ENCODE measurements around the gene ZBTB8OS. TPM values are rescaled to one million over a fixed set of nuclear protein-coding genes. Genes with fewer than 3 reads are reported as not detected.
"Not testable (repeated sequence)": the region's sequence is repeated elsewhere in the genome, so short reads cannot be mapped to it uniquely, and the experiment has no call there.

The ZBTB8OS gene
- total RNA-seq, 1 donor from 2014 or later, result 36.4 TPM

DNA sequence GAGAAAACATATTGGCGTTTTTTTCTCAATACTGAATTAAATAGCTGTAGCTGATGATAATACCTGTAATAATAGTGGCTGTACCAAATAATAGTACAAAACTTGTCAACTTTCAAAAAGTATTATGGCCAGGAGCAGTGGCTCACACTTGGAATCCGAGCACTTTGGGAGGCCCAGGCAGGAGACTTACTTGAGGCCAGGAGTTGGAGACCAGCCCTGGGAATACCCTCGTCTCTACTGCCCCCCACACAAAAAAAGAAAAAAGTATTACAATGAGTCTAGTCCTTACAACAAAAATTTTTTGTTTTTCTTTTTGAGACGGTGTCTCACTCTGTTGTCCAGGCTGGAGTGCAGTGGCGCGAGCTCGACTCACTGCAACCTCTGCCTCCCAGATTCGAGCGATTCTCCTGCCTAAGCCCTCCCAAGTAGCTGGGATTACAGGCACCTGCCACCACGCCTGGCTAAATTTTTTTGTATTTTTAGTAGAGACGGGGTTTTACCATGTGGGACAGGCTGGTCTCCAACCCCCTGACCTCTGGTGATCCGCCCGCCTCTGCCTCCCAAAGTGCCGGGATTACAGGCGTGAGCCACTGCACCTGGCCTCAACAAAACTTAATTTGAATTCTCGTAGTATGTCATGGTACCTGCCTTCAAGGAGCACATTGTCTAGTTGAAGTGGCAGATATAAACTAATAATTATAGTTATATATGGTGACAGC lies 2.1 kb upstream of the ZBTB8OS start:
- ATAC-seq, result no peak
- intact Hi-C loops (cut with DNase I), result no loop called here
- no peak for DNase-seq (ENCODE audit: missing footprints)

- ATAC-seq, result peak; percentile 5
- intact Hi-C loops (cut with DNase I), result no loop called here
Observed at GRCh38 chr1:32651461-32652073, 1.2 kb upstream of the ZBTB8OS start.

DNA sequence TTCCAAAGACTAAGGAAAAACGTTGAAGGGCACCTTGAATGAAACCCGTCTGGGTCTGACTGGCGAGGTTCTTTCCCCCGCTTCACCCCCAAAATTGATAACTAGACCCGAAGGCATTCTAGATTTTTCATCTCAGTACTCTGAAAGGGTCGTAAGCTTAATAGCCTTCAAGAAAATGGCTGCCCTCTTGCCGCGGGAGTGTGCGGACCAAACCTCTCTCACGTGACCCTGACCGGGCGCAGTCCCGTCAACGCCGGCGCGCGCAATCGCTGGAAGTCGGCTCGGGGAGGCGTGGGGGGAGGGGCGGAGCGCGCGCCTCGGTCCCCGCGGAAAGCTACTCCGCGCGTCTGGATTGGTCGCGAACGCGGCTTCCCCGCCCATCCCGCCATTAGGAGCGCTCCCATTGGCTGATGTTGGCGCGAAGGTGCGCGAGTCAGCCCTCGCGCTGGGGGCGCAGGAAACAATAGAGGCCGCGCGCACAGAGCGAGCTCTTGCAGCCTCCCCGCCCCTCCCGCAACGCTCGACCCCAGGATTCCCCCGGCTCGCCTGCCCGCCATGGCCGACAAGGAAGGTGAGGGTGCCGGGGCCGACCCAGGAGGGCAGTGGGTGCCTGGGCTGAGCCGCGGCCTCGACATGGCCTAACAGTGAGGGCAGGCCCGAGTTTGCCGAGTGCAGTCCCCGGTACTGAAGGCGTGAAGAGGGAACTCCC lies 556 bp upstream of the ZBTB8OS start, which contains the start of gene RBBP4:
Gene RBBP4, plus strand, starts transcription at position 457 of the 709 bp plus-strand sequence. Its CDS starts 99 bp downstream, at position 556.
- ATAC-seq (peak; percentile 97), DNase-seq (ENCODE audit: missing footprints) (peak; percentile 99)
- intact Hi-C loops (cut with DNase I), result no loop called here

More at GRCh38 chr1:32651461-32652073, 1.2 kb upstream of the ZBTB8OS start:
- DNase-seq (ENCODE audit: missing footprints), result no peak

DNA sequence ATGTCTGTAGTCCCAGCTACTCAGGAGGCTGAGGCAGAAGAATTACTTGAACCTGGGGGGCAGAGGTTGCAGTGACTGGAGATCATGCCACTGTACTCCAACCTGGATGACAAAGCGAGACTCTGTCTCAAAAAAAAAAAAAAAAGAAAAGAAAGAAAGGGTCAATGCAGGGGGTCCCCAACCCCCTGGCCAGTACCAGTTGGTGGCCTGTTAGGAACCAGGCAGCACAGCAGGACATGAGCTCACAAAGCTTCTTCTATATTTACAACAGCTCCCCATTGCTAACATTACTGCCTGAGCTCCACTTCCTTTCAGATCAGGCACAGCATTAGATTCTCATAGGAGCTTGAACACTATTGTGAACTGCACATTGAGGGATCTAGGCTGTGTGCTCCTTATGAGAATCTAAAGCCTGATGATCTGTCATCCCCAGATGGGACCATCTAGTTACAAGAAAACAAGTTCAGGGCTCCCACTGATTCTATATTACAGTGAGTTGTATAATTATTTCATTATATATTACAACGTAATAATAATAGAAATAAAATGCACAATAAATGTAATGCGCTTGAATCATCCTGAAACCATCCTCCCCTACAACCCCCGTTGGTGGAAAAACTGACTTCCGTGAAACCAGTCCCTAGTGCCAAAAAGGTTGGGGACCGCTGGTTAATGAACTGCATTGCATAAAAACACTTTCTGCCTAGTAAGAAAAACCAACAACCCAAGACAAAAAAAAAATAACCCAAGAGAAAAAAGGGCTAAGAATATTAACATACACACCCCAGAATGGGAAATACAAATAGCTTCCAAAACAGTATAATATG lies 2.8 kb downstream of the ZBTB8OS start:
- intact Hi-C loops (cut with DNase I), result no loop called here
- no peak for ATAC-seq
- no peak for DNase-seq (ENCODE audit: missing footprints)

DNA sequence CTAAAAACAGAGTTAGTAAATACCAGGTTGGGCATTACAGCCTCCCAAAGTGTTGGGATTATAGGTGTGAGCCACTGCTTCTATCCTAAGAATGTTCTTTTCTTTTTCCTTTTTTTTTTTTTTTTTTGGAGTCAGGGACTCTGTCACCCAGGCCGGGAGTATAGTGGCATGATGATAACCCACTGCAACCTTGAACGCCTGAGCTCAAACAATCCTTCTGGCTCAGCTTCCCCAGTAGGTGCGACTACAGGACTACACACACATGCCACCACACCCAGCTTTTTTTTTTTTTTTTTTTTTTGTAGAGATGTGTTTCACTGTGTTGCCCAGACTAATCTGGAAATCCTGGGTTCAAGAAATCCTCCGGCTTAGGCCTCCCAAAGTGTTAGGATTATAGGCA lies 5.9 kb downstream of the ZBTB8OS start:
- intact Hi-C loops (cut with DNase I), result no loop called here
- ATAC-seq, result no peak
- DNase-seq (ENCODE audit: missing footprints), result no peak

DNA sequence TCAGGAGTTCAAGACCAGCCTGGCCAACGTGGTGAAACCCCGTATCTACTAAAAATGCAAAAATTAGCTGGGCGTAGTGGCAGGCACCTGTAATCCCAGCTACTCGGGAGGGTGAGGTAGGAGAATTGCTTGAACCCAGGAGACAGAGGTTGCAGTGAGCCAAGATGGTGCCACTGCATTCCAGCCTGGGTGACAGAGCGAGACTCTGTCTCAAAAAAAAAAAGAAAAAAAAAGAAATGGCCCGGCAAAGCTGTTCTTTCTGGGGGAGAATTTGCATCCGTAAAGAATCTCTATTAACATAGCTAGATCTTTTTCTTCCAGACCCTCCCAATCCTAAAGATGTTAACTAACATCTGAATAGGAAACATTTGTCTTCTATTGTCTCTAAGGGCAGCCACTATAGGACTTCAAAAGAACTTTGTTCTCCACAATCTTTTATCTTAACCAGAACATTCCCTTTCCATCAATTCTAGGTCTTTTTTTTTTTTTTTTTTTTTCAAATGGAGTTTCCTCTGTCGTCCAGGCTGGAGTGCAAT lies 8.0 kb downstream of the ZBTB8OS start:
- intact Hi-C loops (cut with DNase I); DNase-seq (ENCODE audit: missing footprints); ATAC-seq: not testable (repeated sequence)

DNA sequence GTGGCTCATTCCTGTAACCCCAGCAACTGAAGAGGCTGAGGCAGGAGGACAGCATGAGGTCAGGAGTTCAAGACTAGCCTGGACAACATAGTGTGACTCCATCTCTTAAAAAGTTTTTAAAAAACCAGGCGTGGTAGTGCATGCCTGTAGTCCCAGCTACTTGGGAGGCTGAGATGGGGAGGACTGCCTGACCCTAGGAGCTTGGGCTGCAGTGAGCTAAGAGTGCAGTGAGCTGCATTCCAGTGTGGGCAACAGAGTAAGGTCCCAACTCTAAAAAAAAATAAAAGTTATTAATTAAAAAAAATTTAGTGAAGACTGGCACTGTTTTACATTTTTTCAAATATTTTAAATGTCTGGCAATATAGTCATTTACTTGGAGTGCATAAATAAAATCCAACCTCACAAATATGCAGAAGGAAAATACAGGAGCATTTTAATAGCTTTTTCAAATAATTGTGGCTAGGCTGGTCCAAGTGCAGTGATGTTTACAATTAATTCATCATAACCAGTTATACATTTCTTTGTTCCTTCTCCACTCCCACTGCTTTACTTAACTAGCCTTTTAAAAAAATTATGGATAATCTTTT lies 10.8 kb downstream of the ZBTB8OS start:
- ATAC-seq, result no peak
- DNase-seq (ENCODE audit: missing footprints), result no peak
- intact Hi-C loops (cut with DNase I), result no loop called here

DNA sequence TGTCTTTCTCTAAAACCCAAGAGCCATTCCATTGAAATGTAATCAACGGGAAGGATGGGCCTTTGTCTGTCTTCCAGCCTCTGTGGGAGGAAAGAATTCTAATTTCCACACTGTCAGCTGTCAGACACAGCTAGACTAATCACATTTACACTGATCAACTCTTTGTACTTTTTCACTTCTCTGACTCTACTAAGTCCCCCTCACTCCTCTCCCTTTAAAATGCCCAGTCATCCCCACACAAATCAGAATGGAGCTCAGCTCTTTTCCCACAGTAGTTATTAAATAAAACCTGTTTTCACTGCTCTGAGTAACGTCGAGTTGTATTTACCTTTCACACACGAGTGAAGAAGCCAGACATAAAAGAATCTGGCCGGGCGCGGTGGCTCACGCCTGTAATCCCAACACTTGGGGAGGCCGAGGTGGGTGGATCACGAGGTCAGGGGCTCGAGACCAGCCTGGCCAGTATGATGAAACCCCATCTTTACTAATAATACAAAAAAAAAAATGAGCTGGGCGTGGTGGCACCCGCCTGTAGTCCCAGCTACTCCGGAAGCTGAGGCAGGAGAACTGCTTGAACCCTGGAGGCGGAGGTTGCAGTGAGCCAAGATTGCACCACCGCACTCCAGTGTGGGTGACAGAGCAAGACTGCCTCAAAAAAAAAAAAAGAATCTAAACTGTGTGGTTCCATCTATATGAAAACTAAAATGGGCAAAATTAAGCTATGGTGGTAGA lies 13.3 kb downstream of the ZBTB8OS start:
- ATAC-seq (no peak), DNase-seq (ENCODE audit: missing footprints) (no peak)
- intact Hi-C loops (cut with DNase I), result no loop called here

- intact Hi-C loops (cut with DNase I), result no loop called here
- DNase-seq (ENCODE audit: missing footprints), result no peak
- no peak for ATAC-seq
Observed at GRCh38 chr1:32635508-32636277, 14.7 kb downstream of the ZBTB8OS start.

DNA sequence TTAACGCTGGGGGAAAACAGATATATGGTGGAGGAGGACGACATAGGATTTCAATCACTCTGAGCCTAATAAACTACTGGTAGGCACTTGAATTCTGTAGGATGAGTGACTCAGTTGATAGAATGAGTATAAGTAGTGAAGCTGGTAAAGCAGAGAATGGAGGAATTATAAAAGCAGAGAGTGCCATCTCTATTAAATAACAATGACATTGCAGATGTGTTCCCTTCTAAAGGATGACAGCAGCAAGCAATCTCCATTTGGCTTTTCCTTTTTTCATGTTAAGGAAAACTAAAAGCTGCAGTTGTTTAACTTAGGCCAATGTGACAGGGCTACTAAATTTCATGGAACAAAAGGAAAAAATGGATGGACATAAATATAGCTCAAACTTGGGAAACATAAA lies 17.5 kb downstream of the ZBTB8OS start:
- ATAC-seq (no peak), DNase-seq (ENCODE audit: missing footprints) (no peak)
- intact Hi-C loops (cut with DNase I), result no loop called here

GRCh38 chr1:32630173-32630572 lies 20.2 kb downstream of the ZBTB8OS start:
- ATAC-seq; intact Hi-C loops (cut with DNase I); DNase-seq (ENCODE audit: missing footprints): not testable (repeated sequence)

GRCh38 chr1:32627596-32628162 lies 22.7 kb downstream of the ZBTB8OS start:
- no peak for ATAC-seq
- DNase-seq (ENCODE audit: missing footprints), result no peak
- intact Hi-C loops (cut with DNase I), result no loop called here

DNA sequence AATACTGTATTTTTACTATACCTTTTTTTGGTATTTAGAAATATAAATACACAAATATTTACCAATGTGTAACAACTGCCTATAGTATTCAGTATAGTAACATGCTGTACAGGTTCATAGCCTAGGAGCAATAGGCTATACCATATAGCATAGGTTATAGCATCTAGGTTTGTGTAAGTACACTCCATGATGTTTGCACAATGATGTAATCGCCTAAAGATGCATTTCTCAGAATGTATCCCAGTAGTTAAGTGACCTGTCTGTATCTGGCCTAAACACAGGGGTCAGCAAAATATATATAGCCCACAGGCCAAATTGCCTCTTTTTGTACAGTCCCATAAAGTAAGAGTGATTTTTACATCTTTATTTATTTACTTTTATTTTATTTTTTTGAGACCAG lies 24.2 kb downstream of the ZBTB8OS start:
- intact Hi-C loops (cut with DNase I), result no loop called here
- ATAC-seq (no peak), DNase-seq (ENCODE audit: missing footprints) (no peak)

DNA sequence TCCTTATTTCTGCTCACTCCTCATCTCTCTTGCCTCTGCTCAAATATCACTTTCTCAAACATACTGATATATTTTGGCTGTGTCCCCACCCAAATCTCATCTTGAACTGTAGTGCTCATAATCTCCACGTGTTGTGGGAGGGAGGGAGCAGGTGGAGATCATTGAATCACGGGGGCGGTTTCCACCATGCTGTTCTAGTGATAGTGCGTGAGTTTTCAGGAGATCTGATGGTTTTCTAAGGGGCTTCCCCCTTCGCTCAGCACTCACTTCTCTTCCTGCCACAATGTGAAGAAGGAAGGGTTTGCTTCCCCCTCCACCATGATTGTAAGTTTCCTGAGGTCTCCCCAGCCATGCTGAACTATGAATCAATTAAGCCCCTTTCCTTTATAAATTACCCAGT lies 26.6 kb downstream of the ZBTB8OS start:
- ATAC-seq (no peak), DNase-seq (ENCODE audit: missing footprints) (no peak)
- intact Hi-C loops (cut with DNase I), result no loop called here

- ATAC-seq, result no peak
- no peak for DNase-seq (ENCODE audit: missing footprints)
- intact Hi-C loops (cut with DNase I), result no loop called here
Observed at GRCh38 chr1:32622806-32623681, 27.3 kb downstream of the ZBTB8OS start.

DNA sequence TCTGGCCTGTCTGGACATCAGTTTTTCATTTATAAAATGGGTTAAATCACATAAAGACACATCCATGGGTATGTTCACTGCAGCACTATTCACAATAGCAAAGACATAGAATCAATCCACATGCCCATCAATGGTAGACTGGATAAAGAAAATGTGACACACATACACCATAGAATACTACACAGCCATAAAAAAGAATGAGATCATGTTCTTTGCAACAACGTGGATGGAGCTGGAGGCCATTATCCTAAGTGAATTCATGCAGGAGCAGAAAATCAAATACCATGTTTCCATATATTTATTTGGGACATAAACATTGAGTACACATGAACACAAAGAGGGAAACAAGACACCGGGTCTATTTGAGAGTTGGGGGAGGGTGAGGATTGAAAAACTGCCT lies 28.1 kb downstream of the ZBTB8OS start:
- DNase-seq (ENCODE audit: missing footprints), result no peak
- no peak for ATAC-seq
- intact Hi-C loops (cut with DNase I), result no loop called here

Measured in Right ventricle myocardium inferior (tissue), 1 donor.